22Rv1 (cell line): Measurements from ENCODE around the gene TMEM117.

Experiments used
- ZFX ChIP-seq: fragments of 450-650 bp; IDR thresholded peaks from 2 replicates; pipeline ENCODE4 v1.6.1; 2017; ENCODE audit warnings: antibody characterized with exemption, borderline replicate concordance
- TF ChIP-seq, protein P1 (sequence below): fragments of 450-650 bp; IDR thresholded peaks from 2 replicates; pipeline ENCODE4 v1.5.1; 2017; ENCODE audit warnings: mild to moderate bottlenecking

DNA sequence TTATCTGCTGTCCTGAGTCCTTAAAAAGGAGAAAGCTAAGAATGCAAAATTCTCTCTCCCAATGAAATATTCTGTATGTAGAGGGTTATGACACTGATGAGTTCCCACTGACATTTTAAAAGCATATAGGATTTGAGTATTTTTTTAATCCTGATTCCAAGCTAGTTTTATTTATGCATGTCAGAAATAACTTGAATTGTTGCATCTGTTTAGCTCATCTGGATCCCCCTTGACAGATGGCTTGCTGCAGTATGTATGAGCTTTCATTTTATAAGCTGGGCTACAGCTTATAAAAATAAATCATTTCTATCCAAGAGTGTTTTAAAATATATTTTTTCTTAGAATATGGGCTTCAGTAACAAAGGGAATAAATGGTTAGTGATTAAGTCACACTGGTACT is 545.0 kb downstream of the TMEM117 start:
- TF ChIP-seq, protein P1, sequence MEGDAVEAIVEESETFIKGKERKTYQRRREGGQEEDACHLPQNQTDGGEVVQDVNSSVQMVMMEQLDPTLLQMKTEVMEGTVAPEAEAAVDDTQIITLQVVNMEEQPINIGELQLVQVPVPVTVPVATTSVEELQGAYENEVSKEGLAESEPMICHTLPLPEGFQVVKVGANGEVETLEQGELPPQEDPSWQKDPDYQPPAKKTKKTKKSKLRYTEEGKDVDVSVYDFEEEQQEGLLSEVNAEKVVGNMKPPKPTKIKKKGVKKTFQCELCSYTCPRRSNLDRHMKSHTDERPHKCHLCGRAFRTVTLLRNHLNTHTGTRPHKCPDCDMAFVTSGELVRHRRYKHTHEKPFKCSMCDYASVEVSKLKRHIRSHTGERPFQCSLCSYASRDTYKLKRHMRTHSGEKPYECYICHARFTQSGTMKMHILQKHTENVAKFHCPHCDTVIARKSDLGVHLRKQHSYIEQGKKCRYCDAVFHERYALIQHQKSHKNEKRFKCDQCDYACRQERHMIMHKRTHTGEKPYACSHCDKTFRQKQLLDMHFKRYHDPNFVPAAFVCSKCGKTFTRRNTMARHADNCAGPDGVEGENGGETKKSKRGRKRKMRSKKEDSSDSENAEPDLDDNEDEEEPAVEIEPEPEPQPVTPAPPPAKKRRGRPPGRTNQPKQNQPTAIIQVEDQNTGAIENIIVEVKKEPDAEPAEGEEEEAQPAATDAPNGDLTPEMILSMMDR: no peak
- no peak for TF ChIP-seq ZFX
